ENCODE results near the gene LBHD2.
"Not testable (repeated sequence)": the region's sequence is repeated elsewhere in the genome, so short reads cannot be mapped to it uniquely, and the experiment has no call there.

LBHD2 gene

GRCh38 chr14:103107455-103107854, 23.4 kb downstream of the LBHD2 start:
- no peak for DNase-seq

GRCh38 chr14:103107941-103108748, 24.1 kb downstream of the LBHD2 start:
- no peak for DNase-seq

GRCh38 chr14:103108749-103109207, 24.8 kb downstream of the LBHD2 start:
- peak; percentile 63 for DNase-seq

- DNase-seq: peak; percentile 75
Observed at GRCh38 chr14:103109535-103110441, 25.8 kb downstream of the LBHD2 start.

- DNase-seq: peak; percentile 85
Observed at GRCh38 chr14:103110681-103111231, 26.7 kb downstream of the LBHD2 start.

GRCh38 chr14:103111232-103111868, 27.3 kb downstream of the LBHD2 start:
- peak; percentile 77 for DNase-seq

- peak; percentile 64 for DNase-seq
Observed at GRCh38 chr14:103112400-103113243, 28.6 kb downstream of the LBHD2 start.

GRCh38 chr14:103113303-103113702, 29.3 kb downstream of the LBHD2 start:
- DNase-seq: no peak

GRCh38 chr14:103113774-103114173, 29.8 kb downstream of the LBHD2 start:
- no peak for DNase-seq

- not testable (repeated sequence) for DNase-seq
Observed at GRCh38 chr14:103115086-103115679, 31.2 kb downstream of the LBHD2 start.

GRCh38 chr14:103115845-103116572, 32.0 kb downstream of the LBHD2 start:
- DNase-seq: no peak

GRCh38 chr14:103116636-103117035, 32.6 kb downstream of the LBHD2 start:
- no peak for DNase-seq

- DNase-seq: not testable (repeated sequence)
Observed at GRCh38 chr14:103117499-103117898, 33.5 kb downstream of the LBHD2 start.

- DNase-seq: no peak
Observed at GRCh38 chr14:103118018-103118662, 34.1 kb downstream of the LBHD2 start.

GRCh38 chr14:103118663-103119404, 34.8 kb downstream of the LBHD2 start:
- DNase-seq: no peak

- DNase-seq: not testable (repeated sequence)
Observed at GRCh38 chr14:103119527-103119926, 35.5 kb downstream of the LBHD2 start.

- no peak for DNase-seq
Observed at GRCh38 chr14:103121121-103121845, 37.3 kb downstream of the LBHD2 start.

GRCh38 chr14:103121846-103122584, 38.0 kb downstream of the LBHD2 start:
- DNase-seq: peak; percentile 97

Data from NCI-H1694 treated with DMSO at 0.1 percent for 48 hours (cell line).